GM13977 (cell line): ENCODE results near the gene REPS1.

Experiments
- DNase-seq: peaks from one replicate; pipeline ENCODE4 v3.0.0; 2012; ENCODE audit warnings: low spot score
- CTCF ChIP-seq: IDR thresholded peaks from 2 replicates; pipeline ENCODE4 v1.5.1; 2012; ENCODE audit warnings: mild to moderate bottlenecking, control low read depth; ENCODE audit not compliant: insufficient read depth; ENCODE audit errors: extremely low read depth, missing control alignments
- in situ Hi-C: fragments of 300-500 bp; cut with MboI; formaldehyde crosslinking; loops from one replicate; pipeline ENCODE4 v1.12.0; 2022; ENCODE audit warnings: low sequenced_read_pairs, low pct_unique_long_range_greater_than_20kb, mixed read lengths, inconsistent platforms; ENCODE audit not compliant: unreplicated experiment

REPS1 gene

GRCh38 chr6:138989098-138989983, 1.3 kb upstream of the REPS1 start:
- no peak for TF ChIP-seq CTCF
- DNase-seq = no peak
- in situ Hi-C loops = loop anchor here (5.0 kb wide), 1 partner anchor 172 kb away; no protein-coding TSS in a partner anchor

- TF ChIP-seq CTCF = no peak
- in situ Hi-C loops = loop anchor here (5.0 kb wide), 1 partner anchor 171 kb away; no protein-coding TSS in a partner anchor
- no peak for DNase-seq
Measured at GRCh38 chr6:138988469-138988834, 399 bp upstream of the REPS1 start.

GRCh38 chr6:138987080-138987642, 892 bp downstream of the REPS1 start:
- no peak for DNase-seq
- in situ Hi-C loops = loop anchor here (5.0 kb wide), 1 partner anchor 170 kb away; no protein-coding TSS in a partner anchor
- TF ChIP-seq CTCF = no peak

- DNase-seq = no peak
- in situ Hi-C loops = loop anchor here (5.0 kb wide), 1 partner anchor 169 kb away; no protein-coding TSS in a partner anchor
- no peak for TF ChIP-seq CTCF
Measured at GRCh38 chr6:138986578-138986977, 1.5 kb downstream of the REPS1 start.

- no peak for DNase-seq
- no peak for TF ChIP-seq CTCF
- in situ Hi-C loops = no loop called here
Measured at GRCh38 chr6:138981416-138981815, 6.6 kb downstream of the REPS1 start.

GRCh38 chr6:138979813-138980668, 8.0 kb downstream of the REPS1 start:
- DNase-seq = no peak
- no peak for TF ChIP-seq CTCF
- in situ Hi-C loops = no loop called here
